ENCODE data around the gene WDR37.
"Not testable (repeated sequence)": the region's sequence is repeated elsewhere in the genome, so short reads cannot be mapped to it uniquely, and the experiment has no call there.

WDR37 gene

DNA sequence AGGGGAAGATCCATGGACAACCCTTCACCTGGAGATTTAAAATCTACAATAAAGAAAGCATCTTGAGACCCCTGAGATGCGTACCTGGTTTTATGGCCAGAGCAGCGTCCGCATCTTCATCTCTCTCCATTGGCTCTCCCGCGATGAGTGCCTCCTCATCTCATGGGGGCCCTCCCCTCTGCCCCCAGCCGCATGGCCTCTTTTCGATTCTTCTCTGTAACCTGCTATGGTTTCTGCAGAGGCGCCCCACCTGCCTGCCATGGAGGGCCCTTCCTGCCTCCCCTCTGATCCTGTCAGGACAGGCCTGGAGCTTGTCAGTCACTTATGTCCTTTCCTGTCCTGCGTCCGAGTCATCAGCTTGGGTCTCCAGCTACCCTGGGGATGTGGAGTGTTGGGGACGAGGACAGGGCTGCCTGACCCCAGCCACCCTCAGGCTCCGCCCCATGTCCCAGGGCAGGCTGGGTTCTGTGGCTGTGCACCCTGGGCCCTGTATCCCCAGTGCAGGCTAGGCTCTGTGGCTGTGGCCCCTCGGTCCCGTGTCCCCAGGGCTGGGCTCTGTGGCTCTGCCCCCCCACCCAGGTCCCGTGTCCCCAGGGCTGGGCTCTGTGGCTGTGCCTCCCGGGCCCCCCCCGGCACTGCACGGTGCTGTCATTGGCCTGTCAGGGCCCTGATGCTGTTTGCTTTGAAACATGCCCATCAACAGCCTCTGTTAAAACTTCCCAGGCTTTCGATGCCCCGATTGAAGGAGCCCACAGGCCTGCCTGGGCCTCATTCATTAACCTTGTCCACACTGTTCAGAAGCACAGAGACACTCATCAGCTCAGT lies 99.8 kb downstream of the WDR37 start:
- TF ChIP-seq POLR2A (IDR thresholded peaks at IDR 0.05; ENCODE audit: low read depth, low read length) (no peak), POU2F2 (IDR thresholded peaks at IDR 0.05; ENCODE audit: low read depth, low read length) (no peak), POLR2AphosphoS5 (IDR thresholded peaks at IDR 0.05; ENCODE audit: low read depth, low read length) (no peak)
- DNase-seq (ENCODE audit: insufficient read length, low spot score): no peak
- FAIRE-seq: no peak

DNA sequence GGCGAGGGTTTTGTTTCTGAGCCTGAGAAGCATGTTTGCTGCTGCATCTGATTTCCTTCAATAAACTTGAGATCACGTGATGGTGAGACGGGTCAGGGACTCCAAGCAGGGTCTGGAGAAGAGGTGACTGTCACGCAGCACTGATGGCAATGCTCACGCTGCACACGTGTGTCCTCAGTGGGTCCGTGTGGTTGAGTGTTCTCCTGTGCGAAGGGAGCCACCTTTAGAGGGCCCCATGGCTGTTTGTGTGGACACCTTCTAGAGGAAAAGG lies 100.4 kb downstream of the WDR37 start:
- TF ChIP-seq PAX5 (IDR thresholded peaks at IDR 0.05; ENCODE audit: insufficient read depth, low read length, severe bottlenecking) (no peak), POLR2A (IDR thresholded peaks at IDR 0.05; ENCODE audit: low read depth, low read length) (no peak), SPI1 (IDR thresholded peaks at IDR 0.05; ENCODE audit: low read depth, low read length) (no peak), TAF1 (IDR thresholded peaks at IDR 0.05; ENCODE audit: low read depth, low read length) (no peak), POLR2AphosphoS5 (IDR thresholded peaks at IDR 0.05; ENCODE audit: low read depth, low read length) (no peak), POU2F2 (IDR thresholded peaks at IDR 0.05; ENCODE audit: low read depth, low read length) (no peak)
- FAIRE-seq (no peak), DNase-seq (ENCODE audit: insufficient read length, low spot score) (no peak)

DNA sequence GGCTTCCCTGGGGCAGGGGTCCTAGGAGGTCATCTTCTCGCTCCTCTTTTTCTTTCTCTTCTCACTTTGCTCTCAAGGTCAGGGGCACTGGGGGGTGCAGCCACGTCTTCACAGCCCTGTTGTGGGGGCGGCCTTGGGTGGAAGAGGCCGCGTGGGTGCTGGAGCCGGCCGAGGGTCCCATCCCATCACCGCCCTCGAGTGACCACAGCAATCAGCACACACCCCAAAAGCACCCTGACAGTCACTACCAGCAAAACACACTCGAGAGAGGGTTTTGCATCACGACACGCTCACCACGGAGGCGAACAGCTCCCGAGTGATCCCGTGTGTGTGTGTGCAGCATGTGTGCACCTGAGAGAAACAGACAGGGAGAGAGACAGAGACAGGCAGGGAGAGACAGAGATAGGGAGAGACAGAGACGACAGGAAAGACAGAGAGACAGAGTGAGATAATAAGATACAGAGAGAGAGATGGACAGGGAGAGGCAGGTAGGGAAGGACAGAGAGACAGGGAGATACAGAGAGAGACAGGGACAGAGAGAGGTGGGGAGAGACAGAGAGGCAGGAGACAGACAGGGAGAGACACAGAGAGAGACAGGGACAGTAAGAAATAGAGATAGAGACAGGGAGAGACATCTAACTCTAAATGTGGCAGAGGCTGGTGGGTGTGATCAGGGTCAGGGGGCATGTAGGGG lies 100.9 kb downstream of the WDR37 start:
- FAIRE-seq (no peak), DNase-seq (ENCODE audit: insufficient read length, low spot score) (no peak)
- TF ChIP-seq SPI1 (IDR thresholded peaks at IDR 0.05; ENCODE audit: low read depth, low read length) (no peak), POU2F2 (IDR thresholded peaks at IDR 0.05; ENCODE audit: low read depth, low read length) (no peak), POLR2A (IDR thresholded peaks at IDR 0.05; ENCODE audit: low read depth, low read length) (no peak), TAF1 (IDR thresholded peaks at IDR 0.05; ENCODE audit: low read depth, low read length) (no peak), PAX5 (IDR thresholded peaks at IDR 0.05; ENCODE audit: insufficient read depth, low read length, severe bottlenecking) (no peak), POLR2AphosphoS5 (IDR thresholded peaks at IDR 0.05; ENCODE audit: low read depth, low read length) (no peak)

DNA sequence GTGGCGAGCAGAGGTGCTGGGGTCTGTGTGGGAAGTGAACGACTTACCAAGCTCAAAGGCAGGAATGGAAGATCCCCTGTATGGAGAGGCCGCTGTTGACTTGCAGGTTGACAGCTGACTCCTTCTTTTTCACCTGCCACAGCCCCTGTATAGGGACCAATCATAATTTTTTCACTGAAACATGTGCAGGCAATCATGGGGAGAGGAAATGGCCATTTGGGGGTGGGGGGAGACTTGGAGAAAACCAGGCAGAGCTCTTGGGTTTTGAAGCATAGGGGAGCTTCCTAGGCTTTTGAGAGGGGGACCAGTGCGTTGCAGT lies 101.4 kb downstream of the WDR37 start:
- TF ChIP-seq PAX5 (IDR thresholded peaks at IDR 0.05; ENCODE audit: insufficient read depth, low read length, severe bottlenecking): no peak
- no peak for TF ChIP-seq POLR2A (IDR thresholded peaks at IDR 0.05; ENCODE audit: low read depth, low read length)
- no peak for TF ChIP-seq POLR2AphosphoS5 (IDR thresholded peaks at IDR 0.05; ENCODE audit: low read depth, low read length)
- no peak for TF ChIP-seq SPI1 (IDR thresholded peaks at IDR 0.05; ENCODE audit: low read depth, low read length)
- no peak for TF ChIP-seq POU2F2 (IDR thresholded peaks at IDR 0.05; ENCODE audit: low read depth, low read length)
- no peak for TF ChIP-seq TAF1 (IDR thresholded peaks at IDR 0.05; ENCODE audit: low read depth, low read length)
- FAIRE-seq: no peak
- DNase-seq (ENCODE audit: insufficient read length, low spot score): no peak

DNA sequence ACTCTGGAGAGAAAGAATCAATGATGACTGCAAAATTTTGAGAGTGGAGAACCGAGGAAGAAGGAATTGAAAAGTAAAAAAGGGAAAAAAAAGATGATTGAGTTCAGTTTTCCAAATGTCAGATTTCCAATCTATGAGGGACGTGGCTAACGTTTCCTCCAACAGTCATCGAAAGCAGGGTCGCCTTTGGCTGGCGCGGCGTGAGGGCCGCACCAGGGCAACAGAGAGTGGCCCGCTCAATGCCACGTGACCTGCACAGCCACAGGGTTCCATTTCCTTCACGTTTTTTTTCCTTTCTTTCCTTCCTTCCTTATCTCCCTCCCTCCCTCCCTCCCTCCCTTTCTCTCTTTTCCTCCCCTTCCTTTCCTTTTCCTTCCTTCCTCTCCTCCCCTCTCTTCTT lies 101.9 kb downstream of the WDR37 start:
- no peak for FAIRE-seq
- no peak for TF ChIP-seq POU2F2 (IDR thresholded peaks at IDR 0.05; ENCODE audit: low read depth, low read length)
- no peak for DNase-seq (ENCODE audit: insufficient read length, low spot score)

DNA sequence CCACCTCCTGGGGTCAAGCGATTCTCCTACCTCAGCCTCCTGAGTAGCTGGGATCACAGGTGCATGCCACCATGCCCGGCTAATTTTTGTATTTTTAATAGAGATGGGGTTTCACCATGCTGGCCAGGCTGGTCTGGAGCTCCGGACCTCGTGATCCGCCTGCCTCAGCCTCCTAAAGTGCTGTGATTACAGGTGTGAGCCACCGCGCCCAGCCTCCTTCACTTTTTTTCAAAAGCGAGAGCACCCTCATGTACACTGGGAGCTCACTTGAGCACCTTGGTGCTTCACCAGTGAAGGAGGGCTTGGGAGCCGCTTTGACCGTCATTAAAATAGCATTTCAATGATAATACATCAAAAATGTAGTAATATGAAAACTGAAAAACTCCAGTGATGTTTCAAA lies 102.4 kb downstream of the WDR37 start:
- DNase-seq (ENCODE audit: insufficient read length, low spot score); FAIRE-seq: not testable (repeated sequence)

DNA sequence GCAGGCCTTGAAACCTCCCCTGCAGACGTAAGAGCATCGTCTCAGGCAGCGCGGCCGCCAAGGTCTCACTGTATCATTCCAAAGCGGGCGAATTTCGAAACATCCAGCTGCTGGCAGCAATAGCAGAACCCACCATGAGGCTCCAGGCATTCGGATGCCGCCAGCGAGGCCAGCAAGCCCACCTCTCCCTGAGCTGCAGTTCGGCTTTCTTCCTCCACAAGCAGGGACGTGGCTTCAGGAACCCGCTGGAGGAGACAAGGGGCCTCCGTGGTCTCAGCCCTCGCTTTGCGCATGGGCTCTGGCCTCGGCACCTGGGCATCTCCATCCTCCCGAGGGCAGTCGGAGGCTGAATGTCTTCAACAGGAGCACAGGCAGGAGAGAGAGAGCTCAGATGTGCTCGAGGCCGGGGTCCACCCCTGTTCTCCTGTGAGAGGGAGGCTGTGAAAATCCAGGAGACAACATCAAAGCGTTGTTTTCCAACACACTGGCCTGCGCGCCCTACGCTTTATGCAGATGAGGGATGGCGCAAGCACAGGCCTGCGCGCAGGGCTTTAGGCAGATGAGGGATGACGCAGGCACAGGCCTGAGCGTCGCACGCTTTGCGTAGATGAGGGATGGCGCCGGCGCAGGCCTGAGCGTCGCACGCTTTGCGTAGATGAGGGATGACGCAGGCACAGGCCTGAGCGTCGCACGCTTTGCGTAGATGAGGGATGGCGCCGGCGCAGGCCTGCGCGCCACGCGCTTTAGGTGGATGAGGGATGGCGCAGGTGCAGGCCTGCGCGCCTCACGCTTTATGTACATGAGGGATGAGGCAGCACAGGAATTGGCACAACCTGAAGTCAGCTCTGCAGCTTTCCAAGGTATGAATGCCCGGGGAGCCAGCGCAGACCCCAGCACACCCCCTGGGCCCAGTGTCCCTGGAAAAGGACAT lies 103.2 kb downstream of the WDR37 start:
- FAIRE-seq: peak; percentile 96
- TF ChIP-seq PAX5 (IDR thresholded peaks at IDR 0.05; ENCODE audit: insufficient read depth, low read length, severe bottlenecking) (no peak), POLR2AphosphoS5 (IDR thresholded peaks at IDR 0.05; ENCODE audit: low read depth, low read length) (no peak), TAF1 (IDR thresholded peaks at IDR 0.05; ENCODE audit: low read depth, low read length) (no peak), SPI1 (IDR thresholded peaks at IDR 0.05; ENCODE audit: low read depth, low read length) (no peak), POU2F2 (IDR thresholded peaks at IDR 0.05; ENCODE audit: low read depth, low read length) (no peak), POLR2A (IDR thresholded peaks at IDR 0.05; ENCODE audit: low read depth, low read length) (no peak; the same call in 1 of the 2 replicates)
- no peak for DNase-seq (ENCODE audit: insufficient read length, low spot score)

DNA sequence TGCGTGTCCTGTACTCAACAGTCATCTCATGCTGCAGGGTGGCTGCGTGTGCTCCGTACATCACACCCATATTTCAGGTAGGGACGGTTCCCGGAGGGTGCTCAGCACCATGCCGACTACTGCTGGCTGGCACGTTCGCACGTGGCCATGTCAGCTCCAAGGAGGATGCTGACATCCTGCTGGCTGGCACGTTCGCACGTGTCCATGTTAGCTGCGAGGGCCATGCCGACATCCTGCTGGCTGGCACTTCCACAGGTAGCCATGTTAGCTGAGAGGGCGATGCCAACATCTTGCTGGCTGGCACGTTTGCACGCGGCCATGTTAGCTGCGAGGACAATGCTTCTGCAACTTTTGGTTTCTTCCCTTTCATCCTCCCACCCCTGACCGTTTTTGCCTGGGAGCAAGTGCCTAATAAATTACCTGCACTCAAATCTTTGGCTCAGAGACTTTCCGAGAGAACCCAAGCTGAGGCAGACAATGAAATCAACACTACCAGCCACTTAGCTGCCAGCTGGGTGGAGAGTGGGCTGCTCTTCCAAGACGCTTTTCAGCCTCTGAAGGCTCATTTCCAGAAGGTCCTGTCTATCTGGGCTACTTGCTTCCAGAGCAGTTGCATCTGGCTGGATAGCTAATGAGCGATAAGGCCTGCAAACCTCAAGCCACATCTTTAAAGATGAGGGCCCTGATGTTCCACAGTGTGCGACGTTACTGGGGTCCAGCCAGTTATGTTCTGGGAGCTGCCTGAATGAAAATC lies 104.6 kb downstream of the WDR37 start:
- TF ChIP-seq SPI1 (IDR thresholded peaks at IDR 0.05; ENCODE audit: low read depth, low read length): no peak
- TF ChIP-seq POLR2A (IDR thresholded peaks at IDR 0.05; ENCODE audit: low read depth, low read length): no peak
- no peak for TF ChIP-seq POLR2AphosphoS5 (IDR thresholded peaks at IDR 0.05; ENCODE audit: low read depth, low read length)
- no peak for TF ChIP-seq PAX5 (IDR thresholded peaks at IDR 0.05; ENCODE audit: insufficient read depth, low read length, severe bottlenecking)
- TF ChIP-seq POU2F2 (IDR thresholded peaks at IDR 0.05; ENCODE audit: low read depth, low read length): no peak
- TF ChIP-seq TAF1 (IDR thresholded peaks at IDR 0.05; ENCODE audit: low read depth, low read length): no peak
- peak; percentile 33 for FAIRE-seq

DNA sequence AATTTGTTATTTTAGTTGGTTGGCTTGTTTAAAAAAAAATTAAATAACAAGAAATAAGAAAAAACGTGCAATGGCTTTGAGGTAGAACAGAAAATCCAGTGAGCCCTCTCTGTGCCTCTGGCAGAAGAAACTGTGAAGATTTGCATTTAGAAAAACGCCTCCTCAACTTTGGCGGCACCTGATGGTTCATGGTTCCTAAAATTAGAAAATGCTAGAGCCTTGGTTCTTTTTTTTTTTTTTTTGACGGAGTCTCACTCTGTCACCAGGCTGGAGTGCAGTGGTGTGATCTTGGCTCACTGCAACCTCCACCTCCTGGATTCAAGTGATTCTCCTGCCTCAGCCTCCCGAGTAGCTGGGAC lies 105.1 kb downstream of the WDR37 start:
- not testable (repeated sequence) for DNase-seq (ENCODE audit: insufficient read length, low spot score); FAIRE-seq

More for the DNA sequence above, 104.6 kb downstream of the WDR37 start:
- DNase-seq (ENCODE audit: insufficient read length, low spot score): no peak
